ENCODE data around the gene MAP3K21. TPM values are rescaled to one million over a fixed set of nuclear protein-coding genes. Genes with fewer than 3 reads are reported as not detected.

MAP3K21 gene
- total RNA-seq, 6 donors from 2014 or later = 6.0 to 22.0 (median 12.9) TPM

DNA sequence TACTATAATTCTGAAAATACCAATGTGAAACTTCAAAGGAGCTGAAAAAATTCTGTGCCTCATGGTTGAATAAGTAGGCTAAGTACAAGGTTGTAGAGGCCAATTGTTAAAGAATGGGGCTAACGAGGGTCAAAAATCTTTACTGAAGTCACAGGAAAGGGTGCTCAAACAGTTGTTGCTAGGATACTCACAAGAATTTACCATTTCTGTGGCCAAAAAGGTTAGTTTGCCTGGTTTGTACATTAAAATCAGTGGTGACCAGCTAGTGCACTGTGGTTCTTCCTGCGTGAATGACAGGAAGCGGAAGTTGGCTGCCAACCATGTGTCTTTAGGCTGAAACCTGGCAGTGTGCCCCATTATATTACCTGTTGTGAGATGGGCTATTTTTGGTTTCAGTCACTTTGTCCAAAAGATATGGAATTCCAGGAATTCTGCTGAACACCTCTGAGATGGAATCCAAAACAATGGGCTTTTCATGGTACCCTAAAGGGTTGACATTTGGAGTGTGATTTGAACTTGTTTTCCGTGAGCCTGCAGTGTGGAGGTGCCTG is 13.5 kb downstream of the MAP3K21 start:
- no peaks in the 10 kb centered on the region for H3K9me3 ChIP-seq
- no peaks in the 10 kb centered on the region for H3K27me3 ChIP-seq
- ATAC-seq (ENCODE audit: low FRiP score in 2 of 2) (no peak), DNase-seq (no peak)
- peaks cover 0 to 4% (median 0%) of the 10 kb centered on the region in 4 donors for H3K4me1 ChIP-seq
- no peaks in the 10 kb centered on the region for H3K36me3 ChIP-seq
- WGBS, 2 donors = 46 to 61% methylated on average over 4 of the region's 4 CpGs
- H3K27ac ChIP-seq = no peak overlapping the region
- H3K4me3 ChIP-seq = no peak overlapping the region
- TF ChIP-seq EP300 (IDR thresholded peaks at IDR 0.05) (no peak), POLR2AphosphoS5 (IDR thresholded peaks at IDR 0.05) (no peak), CTCF (IDR thresholded peaks at IDR 0.05) (no peak), POLR2A (IDR thresholded peaks at IDR 0.05) (no peak)

DNA sequence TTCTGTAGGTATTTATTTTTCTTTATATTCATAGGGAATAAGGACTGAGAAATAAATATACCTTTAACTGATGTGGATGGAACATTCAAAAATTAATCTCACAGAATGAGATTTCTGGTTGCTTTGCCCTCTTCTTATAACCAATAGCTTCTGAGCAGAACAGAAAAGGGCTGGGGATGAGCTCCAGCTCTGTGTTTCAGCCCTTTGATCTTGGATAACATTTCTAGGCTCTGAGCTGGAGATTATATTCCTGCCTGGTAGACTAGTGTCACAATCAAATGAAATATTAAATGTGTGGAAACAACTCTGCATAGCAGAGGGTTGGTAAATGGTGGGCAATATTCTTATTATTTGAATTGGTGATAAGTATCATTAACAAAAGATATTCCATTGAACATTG is 14.6 kb downstream of the MAP3K21 start:
- H3K27ac ChIP-seq = no peak overlapping the region
- no peaks in the 10 kb centered on the region for H3K27me3 ChIP-seq
- no peak overlapping the region for H3K4me3 ChIP-seq
- TF ChIP-seq EP300 (IDR thresholded peaks at IDR 0.05) = no peak
- no peak for TF ChIP-seq CTCF (IDR thresholded peaks at IDR 0.05)
- TF ChIP-seq POLR2AphosphoS5 (IDR thresholded peaks at IDR 0.05) = no peak
- no peak for TF ChIP-seq POLR2A (IDR thresholded peaks at IDR 0.05)
- no peak for DNase-seq
- no peak for ATAC-seq (ENCODE audit: low FRiP score in 2 of 2)
- H3K4me1 ChIP-seq = peaks cover 0 to 4% (median 0%) of the 10 kb centered on the region in 4 donors
- H3K9me3 ChIP-seq = no peaks in the 10 kb centered on the region
- H3K36me3 ChIP-seq = no peaks in the 10 kb centered on the region

GRCh38 chr1:233343262-233343661 is 15.7 kb downstream of the MAP3K21 start:
- Histone ChIP-seq H3K4me3 (no peak overlapping the region), H3K9me3 (no peaks in the 10 kb centered on the region), H3K36me3 (no peaks in the 10 kb centered on the region), H3K27ac (no peak overlapping the region), H3K27me3 (no peaks in the 10 kb centered on the region), H3K4me1 (peaks cover 0 to 1% (median 0%) of the 10 kb centered on the region in 4 donors)
- DNase-seq (peak in 1 of 2 donors; percentile 36), ATAC-seq (ENCODE audit: low FRiP score in 2 of 2) (peak; percentile 24 to 67)
- TF ChIP-seq POLR2A (IDR thresholded peaks at IDR 0.05) (no peak), EP300 (IDR thresholded peaks at IDR 0.05) (no peak), POLR2AphosphoS5 (IDR thresholded peaks at IDR 0.05) (no peak), CTCF (IDR thresholded peaks at IDR 0.05) (no peak)
- WGBS, 2 donors = 57 to 63% methylated on average over 1 of the region's 1 CpG

- Histone ChIP-seq H3K4me3 (no peak overlapping the region), H3K27me3 (no peaks in the 10 kb centered on the region), H3K4me1 (no peaks in the 10 kb centered on the region), H3K36me3 (no peaks in the 10 kb centered on the region), H3K27ac (no peak overlapping the region), H3K9me3 (no peaks in the 10 kb centered on the region)
- WGBS, 2 donors = 77% methylated on average over 5 of the region's 5 CpGs
- DNase-seq = no peak
- no peak for ATAC-seq (ENCODE audit: low FRiP score in 2 of 2)
- TF ChIP-seq CTCF (IDR thresholded peaks at IDR 0.05) = no peak
- TF ChIP-seq EP300 (IDR thresholded peaks at IDR 0.05) = no peak
- TF ChIP-seq POLR2A (IDR thresholded peaks at IDR 0.05) = no peak
- TF ChIP-seq POLR2AphosphoS5 (IDR thresholded peaks at IDR 0.05) = no peak
These were observed 19.8 kb downstream of the MAP3K21 start for GRCh38 chr1:233347338-233347737.

DNA sequence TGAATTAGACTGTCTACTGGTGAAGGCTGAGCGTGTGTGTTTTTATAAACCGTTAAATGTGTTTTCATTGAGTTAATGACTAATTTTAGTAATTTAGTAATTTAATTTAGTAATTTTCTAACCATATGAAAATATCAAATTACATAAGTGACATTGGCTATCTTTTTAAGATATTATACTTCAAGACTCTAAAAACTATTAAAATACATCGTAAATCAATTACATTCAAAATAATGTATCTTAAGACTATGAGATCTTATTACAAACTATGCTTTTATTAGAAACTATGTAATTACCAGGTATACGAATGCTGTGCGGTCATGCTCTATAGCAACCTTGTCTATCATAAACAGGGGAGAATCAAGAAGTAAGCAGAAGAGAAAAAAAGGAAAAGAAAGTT is 21.6 kb downstream of the MAP3K21 start:
- Histone ChIP-seq H3K9me3 (no peaks in the 10 kb centered on the region), H3K36me3 (no peaks in the 10 kb centered on the region), H3K4me3 (no peak overlapping the region), H3K27ac (no peak overlapping the region), H3K4me1 (no peaks in the 10 kb centered on the region), H3K27me3 (no peaks in the 10 kb centered on the region)
- TF ChIP-seq EP300 (IDR thresholded peaks at IDR 0.05) = no peak
- no peak for TF ChIP-seq POLR2AphosphoS5 (IDR thresholded peaks at IDR 0.05)
- no peak for TF ChIP-seq POLR2A (IDR thresholded peaks at IDR 0.05)
- TF ChIP-seq CTCF (IDR thresholded peaks at IDR 0.05) = no peak
- WGBS, 2 donors = 95 to 97% methylated on average over 5 of the region's 5 CpGs
- ATAC-seq (ENCODE audit: low FRiP score in 2 of 2) (no peak), DNase-seq (no peak)
